Kasumi-1 (cell line): Measurements from ENCODE around the gene SOD3.

ENCODE experiments used
- DNase-seq, 2 experiments: peaks; one replicate each; lab custom pipeline; 2025; lab: John Stamatoyannopoulos, UW

The SOD3 gene

DNA sequence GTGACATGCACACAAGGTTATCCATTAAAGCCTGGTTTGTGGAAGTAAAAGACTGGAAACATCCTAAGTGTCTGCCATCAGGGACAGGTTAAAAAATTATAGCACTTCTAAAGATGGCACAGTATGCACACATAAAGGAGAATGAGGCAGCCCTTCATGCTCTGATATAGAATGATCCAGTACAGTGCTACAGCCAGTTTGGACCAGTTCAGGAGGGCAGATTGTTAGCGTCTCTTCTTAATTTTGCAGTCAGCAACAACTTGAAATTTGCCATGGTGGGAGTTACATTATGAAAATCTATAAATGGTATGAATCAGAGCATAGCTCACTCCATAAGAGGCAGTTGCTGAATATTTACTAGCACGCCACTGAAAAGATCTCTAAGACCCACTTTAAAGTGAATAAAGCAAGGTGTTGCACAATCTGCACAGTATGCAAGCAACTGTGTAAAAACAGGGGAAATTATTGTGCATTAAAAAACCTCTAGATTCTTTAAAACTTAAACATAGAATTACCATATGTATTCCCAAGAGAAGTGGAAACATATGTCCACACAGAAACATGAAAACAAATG is 20.3 kb upstream of the SOD3 start:
- no peak for DNase-seq

DNA sequence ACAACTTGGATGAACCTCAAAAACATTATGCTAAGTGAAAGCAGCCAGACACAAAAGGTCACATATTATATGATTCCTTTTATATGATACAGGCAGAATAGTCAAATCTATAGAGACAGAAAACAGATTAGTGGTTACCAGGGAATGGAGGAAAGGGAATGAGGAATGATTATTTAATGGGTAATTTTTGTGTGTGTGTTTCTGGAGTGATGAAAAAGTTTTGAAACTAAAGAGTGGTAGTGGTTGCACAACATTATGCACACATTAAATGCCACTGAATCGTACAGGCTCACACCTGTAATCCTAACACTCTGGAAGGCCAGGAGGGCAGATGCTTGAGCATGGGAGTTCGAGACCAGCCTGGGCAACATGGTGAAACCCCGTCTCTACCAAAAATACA is 19.6 kb upstream of the SOD3 start:
- DNase-seq: no peak

DNA sequence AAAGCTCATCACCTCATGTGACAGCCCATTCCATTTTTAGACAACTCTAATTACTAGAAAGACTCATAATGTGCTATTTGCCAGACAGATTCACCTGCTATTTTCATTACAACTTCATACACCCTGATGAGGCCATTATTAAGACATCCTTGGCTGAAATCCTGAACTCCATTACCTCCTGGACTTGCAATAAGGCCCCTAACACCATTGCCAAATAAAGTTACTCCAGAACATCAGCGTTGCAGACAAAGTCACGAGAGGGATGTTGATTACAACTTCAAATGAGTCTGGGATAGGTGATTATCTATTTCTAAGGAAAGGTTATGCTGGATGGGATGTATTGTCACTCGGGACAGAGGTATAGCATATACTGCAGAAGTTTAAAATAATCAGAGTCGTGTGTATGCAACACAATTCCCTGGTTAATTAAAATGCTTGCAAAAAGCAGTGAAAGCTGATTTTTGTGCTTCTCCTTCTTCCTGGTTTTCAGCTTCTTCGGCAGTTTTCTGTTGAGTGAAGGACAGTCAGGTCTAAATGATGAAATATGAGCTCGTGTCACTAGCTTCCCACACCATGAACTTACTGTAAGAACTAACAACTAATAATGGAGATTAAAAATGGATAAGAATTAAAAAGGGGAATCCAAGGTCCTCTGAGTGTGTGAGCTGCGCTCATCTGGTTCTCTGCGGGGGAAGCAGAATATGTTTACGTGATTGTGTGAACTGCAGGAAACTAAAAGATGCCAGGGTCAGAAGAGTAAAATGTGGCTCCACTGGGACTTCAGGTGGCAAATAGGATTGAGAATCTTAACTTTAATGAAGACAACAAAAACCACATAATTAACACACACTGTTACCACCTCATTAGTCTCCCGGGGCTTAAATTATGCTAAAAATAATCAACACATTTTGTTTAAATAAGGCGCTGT is 17.6 kb upstream of the SOD3 start:
- DNase-seq: no peak

DNA sequence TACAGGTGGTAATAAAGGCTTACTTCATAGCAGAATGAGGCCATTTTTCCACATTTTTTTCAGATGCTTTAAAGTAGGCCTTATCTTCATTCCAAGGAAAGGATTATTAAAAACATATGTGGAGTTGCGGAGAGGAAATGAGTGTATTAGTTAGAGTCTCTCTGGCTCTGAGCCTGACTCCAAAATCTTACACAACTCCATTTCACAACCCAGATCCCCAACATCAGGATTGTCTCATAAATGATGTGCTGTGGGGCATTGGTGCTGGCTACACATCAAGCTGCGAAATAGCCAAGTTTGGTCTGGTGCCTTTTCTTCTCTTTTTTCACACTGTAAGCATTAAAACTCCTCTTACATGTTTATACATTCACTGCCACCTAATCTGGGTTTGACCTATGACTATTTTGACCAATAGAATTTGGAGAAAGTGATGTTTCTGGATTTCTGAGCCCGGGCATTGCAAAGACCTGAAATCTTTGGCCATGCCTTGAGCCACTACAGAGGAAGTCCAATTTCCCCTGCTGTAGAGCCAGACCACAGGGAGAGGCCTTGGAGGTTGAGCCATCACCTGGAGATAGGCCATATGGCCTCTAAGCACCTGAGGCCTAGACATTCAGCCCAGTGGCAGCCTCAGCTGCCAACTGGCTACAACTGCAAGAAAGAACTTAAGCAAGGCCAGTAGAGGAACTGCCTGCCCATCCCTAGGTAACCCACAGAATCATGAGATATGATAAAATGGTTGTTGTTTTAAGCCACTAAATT is 16.7 kb upstream of the SOD3 start:
- DNase-seq: no peak

DNA sequence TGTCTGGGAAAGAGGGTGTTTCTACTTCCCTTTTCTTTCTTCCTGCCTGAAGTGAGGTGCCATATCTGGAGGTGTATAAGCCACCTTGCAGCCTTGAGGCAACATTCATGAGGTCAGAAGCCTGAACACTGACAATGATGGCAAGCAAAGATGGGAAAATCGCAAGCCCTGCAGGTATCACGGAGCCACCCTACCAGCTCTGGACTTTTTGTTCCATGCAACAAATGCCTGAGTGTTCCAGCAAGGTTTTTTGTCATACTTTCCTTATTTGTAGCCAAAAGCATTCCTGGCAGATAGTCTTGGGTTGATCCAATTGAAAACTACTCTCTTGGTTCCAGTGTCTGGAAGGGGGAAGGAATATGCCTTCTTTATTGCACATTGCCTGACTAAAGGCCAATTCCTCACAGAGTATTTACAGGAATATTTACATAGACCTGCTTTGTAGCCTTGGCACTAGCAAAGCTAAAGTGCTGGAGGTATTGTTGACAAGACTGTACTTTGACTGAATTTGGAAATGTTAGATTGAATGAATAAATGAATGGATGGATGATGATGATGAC is 14.4 kb upstream of the SOD3 start:
- DNase-seq: no peak

DNA sequence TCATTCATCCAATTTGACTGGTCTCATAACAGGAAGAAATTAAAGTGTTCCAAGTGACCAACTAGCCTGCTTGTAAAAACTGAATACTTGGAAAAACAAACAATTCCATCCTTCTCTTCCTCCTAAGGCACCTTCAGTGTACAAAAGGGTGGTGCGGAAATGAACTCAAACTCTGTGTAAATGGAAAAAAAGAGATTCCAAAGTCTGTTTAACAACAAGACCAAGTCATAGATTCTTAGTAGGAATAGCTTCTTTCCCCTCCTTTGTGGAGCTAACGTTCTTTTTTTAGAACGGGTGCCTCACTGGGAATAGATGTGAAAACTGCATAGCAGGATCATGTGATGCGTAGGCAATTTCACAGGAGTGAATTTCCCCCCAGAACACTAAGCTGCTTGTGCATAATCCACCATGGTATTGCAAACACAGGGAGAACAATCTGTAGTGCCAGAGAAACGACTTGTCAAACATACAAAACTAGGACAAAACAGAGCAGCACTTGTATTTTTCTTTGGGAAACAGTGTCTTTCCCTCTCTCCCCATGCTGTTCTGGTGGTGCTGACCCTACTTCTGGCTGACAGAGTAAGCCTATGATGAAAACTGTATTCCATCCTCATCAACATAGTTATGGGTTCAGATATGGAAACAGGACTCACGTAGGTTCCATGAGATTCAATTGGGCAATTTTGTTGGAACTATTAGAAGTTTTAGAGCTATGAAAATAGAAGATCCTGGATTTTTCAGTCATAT is 13.2 kb upstream of the SOD3 start:
- no peak for DNase-seq

DNA sequence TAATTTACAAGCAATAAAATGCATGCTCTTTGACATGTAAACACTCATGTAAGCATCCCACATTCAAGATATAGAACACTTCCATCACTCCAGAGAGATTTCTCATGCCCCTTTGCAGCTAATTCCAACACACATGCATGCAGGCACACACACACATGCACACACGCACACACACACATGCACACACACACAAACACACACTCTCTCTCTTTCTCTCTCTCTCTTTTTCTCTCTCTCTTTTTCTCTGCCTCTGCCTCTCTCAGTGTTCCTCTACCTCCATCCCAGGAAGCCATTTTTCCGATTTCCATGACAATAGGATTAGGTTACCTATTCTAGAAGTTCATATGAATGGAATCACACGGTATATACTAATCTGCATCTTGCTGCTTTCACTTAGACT is 11.9 kb upstream of the SOD3 start:
- DNase-seq: no peak

DNA sequence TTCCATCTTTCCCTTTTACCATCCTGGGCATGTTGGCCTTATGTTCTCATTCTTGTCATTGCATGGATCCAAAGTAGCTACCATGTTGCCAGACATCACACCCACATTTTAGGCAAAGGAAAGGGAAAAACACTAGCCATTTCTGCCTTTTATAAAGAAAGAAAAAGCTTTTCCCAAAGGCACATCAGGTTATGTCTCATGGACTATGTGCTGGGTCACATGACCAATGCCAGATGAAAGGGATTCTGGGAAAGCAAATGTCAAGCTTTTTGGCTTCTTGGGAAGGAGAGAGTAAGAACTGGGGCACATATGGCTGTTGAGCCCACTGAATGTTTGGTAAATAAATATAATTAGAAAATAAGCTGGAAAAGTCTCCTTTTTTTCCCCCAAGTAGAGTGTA is 4.3 kb upstream of the SOD3 start:
- no peak for DNase-seq

DNA sequence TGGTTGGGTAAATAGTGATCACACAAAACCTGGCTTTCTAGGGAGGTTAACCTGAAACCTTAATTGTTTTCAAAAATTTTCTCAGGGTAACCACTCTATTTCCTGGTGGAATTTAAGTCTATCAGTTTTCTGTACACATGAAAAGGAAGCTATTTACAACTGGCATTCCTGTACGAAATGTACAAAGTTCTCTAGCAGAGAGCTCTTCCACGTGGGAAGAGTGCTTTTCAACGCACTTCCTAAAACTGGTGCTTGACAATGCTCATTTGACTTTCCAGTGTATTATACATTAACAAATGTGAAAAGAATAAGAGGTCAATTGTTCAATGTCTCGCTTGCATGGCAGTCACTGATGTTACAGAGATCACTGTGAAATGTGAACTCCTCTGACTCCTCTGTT is 2.8 kb upstream of the SOD3 start:
- no peak for DNase-seq

DNA sequence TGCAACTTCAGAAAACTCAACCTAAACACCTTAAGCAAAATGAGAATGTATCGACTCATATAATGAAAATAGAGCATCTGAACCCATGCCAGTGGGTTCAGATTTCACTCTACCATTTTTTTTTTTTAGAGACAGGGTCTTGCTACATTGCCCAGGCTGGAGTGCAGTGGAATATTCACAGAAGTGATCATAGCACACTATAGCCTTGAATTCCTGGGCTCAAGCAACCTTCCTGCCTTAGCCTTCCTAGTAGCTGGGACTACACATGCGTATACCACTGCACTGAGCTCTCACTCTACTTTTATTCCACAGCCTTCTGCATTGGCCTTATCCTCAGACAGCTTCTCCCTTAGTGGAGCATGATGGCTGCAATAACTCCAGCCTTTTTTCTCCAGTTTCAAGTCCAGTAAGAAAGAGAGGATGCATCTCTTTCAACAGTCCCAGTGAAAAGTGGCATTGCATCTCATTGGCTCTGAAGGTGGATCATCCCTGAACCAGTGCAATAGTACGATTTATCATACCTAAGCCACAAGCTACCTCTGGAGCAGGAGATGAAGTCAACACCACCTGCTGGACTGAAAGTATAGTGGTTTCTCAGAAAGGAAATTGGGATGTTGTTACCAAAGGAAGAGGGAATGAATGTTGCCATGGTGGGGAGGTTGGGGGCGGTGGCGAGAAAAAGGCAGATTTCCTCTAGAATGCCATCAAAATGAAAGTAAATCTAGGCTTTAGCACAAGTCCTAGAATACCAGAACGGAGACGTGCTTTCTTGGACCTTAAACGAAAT is 2.0 kb upstream of the SOD3 start:
- DNase-seq: peak in 1 of 2 experiments; percentile 5

DNA sequence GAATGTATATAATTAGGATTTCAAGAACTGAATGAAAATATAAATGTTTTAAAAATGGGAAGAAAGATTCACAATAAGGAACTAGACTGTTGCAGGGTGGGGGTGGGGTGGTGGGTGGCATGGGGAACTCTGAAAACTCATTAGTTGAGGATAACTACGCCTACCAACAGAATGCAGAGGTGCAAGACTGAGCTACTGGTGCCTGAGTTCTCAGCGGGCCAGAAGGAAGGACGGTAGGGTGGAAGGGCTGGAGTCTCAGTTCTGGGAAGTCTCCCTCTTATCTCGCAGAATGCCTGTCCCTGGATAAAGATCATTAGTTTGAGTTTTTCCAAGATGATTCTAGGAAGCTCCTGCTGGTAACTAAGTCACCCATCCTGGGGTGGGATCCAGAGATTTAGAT is 1.3 kb upstream of the SOD3 start:
- no peak for DNase-seq

DNA sequence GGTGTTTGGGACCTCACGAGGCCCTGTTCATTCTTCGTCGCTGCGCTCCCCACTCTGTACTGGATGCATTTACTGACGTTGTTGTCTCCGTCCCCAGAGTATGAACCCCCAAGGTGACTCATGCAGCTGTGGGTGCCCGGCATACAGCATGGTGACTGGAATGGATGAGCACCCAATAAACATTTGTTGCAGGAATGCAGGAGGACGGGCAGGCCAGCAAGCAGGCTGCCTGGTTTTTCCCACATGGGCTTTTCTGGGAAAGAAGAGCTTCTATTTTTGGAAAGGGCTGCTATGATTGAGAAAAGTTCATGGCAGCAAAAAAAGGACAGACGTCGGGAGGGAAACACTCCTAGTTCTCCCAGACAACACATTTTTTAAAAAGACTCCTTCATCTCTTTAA is 893 bp upstream of the SOD3 start:
- no peak for DNase-seq

DNA sequence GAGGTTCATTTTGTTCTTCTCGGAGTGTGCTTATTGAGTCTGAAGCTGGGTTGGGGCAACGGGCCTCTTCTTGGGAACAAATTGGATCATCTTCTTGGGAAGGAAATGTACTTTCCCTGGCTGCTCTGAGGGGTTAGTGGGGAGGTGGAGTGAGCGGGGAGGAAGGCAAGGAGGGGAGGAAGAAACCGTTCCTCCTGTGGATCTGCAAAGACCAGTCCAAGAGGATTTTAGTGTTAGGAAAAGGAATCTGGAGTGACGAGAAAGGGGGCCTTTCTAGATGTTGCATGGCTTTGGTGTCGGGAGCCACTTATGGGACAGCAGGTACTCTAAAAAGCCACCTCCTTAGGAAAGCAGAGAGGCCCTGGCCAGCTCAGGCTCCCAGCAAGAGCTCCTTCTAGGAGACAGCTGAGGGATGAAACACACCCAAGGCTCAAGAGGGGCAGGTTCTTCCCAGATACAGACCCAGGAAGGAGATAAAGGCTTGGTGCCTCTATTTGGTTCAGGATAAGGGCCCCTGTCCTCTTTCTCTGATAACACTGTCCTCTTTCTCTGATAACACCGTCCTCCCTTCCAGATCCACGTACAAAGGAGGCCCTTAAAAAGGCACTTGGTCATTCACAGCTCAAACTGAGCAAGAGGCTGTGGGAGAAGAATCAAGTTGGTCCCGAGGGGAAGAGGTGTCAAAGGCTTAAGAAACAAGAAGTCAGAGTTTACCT is 451 bp downstream of the SOD3 start:
- no peak for DNase-seq

DNA sequence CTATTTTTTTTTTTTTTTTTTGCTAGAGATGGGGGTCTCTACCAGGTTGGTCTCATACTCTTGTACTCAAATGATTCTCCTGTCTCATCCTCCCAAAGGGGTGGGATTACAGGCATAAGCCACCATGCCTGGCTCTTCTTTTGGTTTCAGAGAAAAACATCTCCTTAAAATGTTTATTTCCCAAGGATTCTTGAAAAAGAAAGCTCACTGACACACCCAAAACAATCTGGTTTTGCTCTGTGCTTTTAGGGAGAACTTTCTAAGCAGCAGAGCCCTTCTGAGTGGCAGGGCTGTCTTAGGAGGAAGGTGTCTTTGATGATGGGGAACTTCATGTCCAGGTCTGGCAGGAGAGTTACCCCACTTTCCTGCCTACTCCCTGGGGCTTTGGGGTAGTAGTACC is 1.2 kb downstream of the SOD3 start:
- DNase-seq: no peak

DNA sequence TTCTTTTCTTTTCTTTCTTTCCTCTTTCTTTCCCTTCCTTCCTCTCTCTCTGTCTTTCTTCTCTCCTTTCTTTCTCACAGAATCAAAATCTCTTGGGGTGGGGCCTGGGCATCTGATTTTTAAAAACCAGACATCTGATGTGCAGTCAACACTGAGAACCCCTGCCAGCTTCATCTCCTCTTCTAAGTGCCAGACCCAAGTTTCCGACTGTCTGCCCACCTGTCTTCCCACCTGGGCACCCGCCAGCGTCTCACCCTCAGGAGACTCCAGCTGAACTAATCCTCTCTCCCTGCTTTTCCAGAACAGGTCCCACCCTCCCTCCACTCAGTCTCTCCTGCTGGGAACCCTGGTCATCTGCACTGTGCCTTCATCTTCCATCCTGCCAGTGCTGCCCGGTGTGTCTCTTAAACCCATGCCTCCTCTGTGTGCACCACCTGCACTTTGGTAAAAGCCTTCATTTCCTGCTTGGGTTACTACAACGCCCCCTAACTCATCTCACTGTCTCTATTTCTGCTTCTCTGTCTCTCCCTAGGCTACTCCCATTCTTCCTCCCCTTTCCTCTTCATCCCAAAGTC is 2.8 kb downstream of the SOD3 start:
- no peak for DNase-seq

DNA sequence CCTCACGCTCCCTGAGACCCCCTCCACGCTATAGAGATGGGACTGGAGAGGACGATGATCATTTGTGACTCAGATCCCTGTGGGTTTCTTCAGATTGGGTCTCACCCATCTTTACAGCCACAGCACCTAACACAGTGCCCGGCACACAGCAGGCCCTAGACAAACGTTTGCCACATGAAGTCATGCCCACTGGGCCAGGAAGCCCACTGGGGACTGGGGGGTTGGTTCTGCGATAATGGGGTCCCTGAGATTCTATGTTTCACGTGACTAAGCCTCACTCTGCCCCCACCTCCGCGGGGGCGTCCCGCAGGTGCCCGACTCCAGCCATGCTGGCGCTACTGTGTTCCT is 3.8 kb downstream of the SOD3 start:
- no peak for DNase-seq

DNA sequence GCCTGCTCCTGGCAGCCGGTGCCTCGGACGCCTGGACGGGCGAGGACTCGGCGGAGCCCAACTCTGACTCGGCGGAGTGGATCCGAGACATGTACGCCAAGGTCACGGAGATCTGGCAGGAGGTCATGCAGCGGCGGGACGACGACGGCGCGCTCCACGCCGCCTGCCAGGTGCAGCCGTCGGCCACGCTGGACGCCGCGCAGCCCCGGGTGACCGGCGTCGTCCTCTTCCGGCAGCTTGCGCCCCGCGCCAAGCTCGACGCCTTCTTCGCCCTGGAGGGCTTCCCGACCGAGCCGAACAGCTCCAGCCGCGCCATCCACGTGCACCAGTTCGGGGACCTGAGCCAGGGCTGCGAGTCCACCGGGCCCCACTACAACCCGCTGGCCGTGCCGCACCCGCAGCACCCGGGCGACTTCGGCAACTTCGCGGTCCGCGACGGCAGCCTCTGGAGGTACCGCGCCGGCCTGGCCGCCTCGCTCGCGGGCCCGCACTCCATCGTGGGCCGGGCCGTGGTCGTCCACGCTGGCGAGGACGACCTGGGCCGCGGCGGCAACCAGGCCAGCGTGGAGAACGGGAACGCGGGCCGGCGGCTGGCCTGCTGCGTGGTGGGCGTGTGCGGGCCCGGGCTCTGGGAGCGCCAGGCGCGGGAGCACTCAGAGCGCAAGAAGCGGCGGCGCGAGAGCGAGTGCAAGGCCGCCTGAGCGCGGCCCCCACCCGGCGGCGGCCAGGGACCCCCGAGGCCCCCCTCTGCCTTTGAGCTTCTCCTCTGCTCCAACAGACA is 4.4 kb downstream of the SOD3 start:
- no peak for DNase-seq

DNA sequence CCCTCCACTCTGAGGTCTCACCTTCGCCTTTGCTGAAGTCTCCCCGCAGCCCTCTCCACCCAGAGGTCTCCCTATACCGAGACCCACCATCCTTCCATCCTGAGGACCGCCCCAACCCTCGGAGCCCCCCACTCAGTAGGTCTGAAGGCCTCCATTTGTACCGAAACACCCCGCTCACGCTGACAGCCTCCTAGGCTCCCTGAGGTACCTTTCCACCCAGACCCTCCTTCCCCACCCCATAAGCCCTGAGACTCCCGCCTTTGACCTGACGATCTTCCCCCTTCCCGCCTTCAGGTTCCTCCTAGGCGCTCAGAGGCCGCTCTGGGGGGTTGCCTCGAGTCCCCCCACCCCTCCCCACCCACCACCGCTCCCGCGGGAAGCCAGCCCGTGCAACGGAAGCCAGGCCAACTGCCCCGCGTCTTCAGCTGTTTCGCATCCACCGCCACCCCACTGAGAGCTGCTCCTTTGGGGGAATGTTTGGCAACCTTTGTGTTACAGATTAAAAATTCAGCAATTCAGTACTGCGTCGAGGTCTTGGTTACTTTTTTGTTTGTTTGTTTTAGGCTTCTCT is 5.0 kb downstream of the SOD3 start:
- no peak for DNase-seq
